GM23338 (cell line): ENCODE data around the gene SLC37A4. TPM values are rescaled to one million over a fixed set of nuclear protein-coding genes. Genes with fewer than 3 reads are reported as not detected.

Experiments used
- ATAC-seq: fragments of 200-7000 bp; cut with Tn5 transposase; 3 replicates; pipeline ENCODE4 v1.9.1; 2020
- DNase-seq: peaks from one replicate; pipeline ENCODE4 v3.0.0-alpha.2; 2015; ENCODE audit warnings: low spot score
- H2AFZ ChIP-seq: fragments of 200-600 bp; sonication (generic); 2 replicates; pipeline ENCODE4 v1.8.0; 2016; ENCODE audit warnings: antibody characterized with exemption, mild to moderate bottlenecking, moderate library complexity
- H3F3A ChIP-seq: fragments of 200-600 bp; sonication (generic); replicated peaks from 2 replicates; pipeline ENCODE4 v1.8.0; 2017; ENCODE audit warnings: antibody characterized with exemption, mixed run types, low read depth
- H3K27ac ChIP-seq: fragments of 200-600 bp; sonication (generic); 2 replicates; pipeline ENCODE4 v1.6.1; 2016; ENCODE audit warnings: low read depth
- H3K27me3 ChIP-seq: fragments of 200-600 bp; sonication (generic); 2 replicates; pipeline ENCODE4 v1.8.0; 2016; ENCODE audit warnings: mild to moderate bottlenecking, mixed run types, moderate library complexity; ENCODE audit not compliant: insufficient read depth
- H3K36me3 ChIP-seq: fragments of 200-600 bp; sonication (generic); 2 replicates; pipeline ENCODE4 v1.8.0; 2016; ENCODE audit warnings: mild to moderate bottlenecking; ENCODE audit not compliant: insufficient read depth
- H3K4me1 ChIP-seq: fragments of 200-600 bp; sonication (generic); 2 replicates; pipeline ENCODE4 v1.8.0; 2016; ENCODE audit warnings: mild to moderate bottlenecking, moderate library complexity; ENCODE audit not compliant: insufficient read depth
- H3K4me2 ChIP-seq: fragments of 200-600 bp; sonication (generic); 2 replicates; pipeline ENCODE4 v1.7.1; 2017; ENCODE audit warnings: mixed run types
- H3K4me3 ChIP-seq: fragments of 200-600 bp; sonication (generic); 2 replicates; pipeline ENCODE4 v1.6.1; 2016; ENCODE audit warnings: mixed run types
- H3K79me2 ChIP-seq: fragments of 200-600 bp; sonication (generic); replicated peaks from 2 replicates; pipeline ENCODE4 v1.8.0; 2017; ENCODE audit warnings: mild to moderate bottlenecking; ENCODE audit not compliant: insufficient read depth
- H3K9me2 ChIP-seq: fragments of 200-600 bp; sonication (generic); 2 replicates; pipeline ENCODE4 v1.8.0; 2017; ENCODE audit not compliant: insufficient read depth
- H4K20me1 ChIP-seq: fragments of 200-600 bp; sonication (generic); replicated peaks from 2 replicates; pipeline ENCODE4 v1.8.0; 2017; ENCODE audit warnings: mild to moderate bottlenecking; ENCODE audit not compliant: insufficient read depth
- H3K27ac Mint-ChIP-seq: 2 replicates; pipeline ENCODE4 v1.8.0; 2020; ENCODE audit warnings: inconsistent platforms, mild to moderate bottlenecking, moderate library complexity, mixed read lengths
- H3K27me3 Mint-ChIP-seq: 3 replicates; pipeline ENCODE4 v1.8.0; 2022; ENCODE audit warnings: low read depth, mild to moderate bottlenecking, moderate library complexity, mixed read lengths, inconsistent platforms; ENCODE audit not compliant: insufficient read depth, poor library complexity
- H3K36me3 Mint-ChIP-seq: 3 replicates; pipeline ENCODE4 v1.8.0; 2021; ENCODE audit warnings: low read depth, mild to moderate bottlenecking, inconsistent platforms, moderate library complexity, mixed read lengths
- H3K4me1 Mint-ChIP-seq: 3 replicates; pipeline ENCODE4 v1.8.0; 2020; ENCODE audit warnings: mild to moderate bottlenecking, inconsistent platforms, mixed read lengths
- H3K4me3 Mint-ChIP-seq: 3 replicates; pipeline ENCODE4 v1.8.0; 2021; ENCODE audit warnings: moderate library complexity, mild to moderate bottlenecking, inconsistent platforms, mixed read lengths
- H3K9me3 Mint-ChIP-seq: 3 replicates; pipeline ENCODE4 v1.8.0; 2020; ENCODE audit warnings: moderate library complexity, mild to moderate bottlenecking, inconsistent platforms, mixed read lengths
- CREB1 ChIP-seq: fragments of 250-450 bp; sonication (Bioruptor Pico); IDR thresholded peaks from 2 replicates; pipeline ENCODE4 v1.5.0; 2020; ENCODE audit warnings: low read depth, mild to moderate bottlenecking, moderate library complexity
- CTCF ChIP-seq, 2 experiments: fragments of 200-600 bp in 1 of 2; sonication (generic) in 1 of 2; conservative IDR thresholded peaks; 2 replicates each; pipeline versions ENCODE4 v1.5.1 to v1.6.1; 2016 to 2017; ENCODE audit warnings: antibody characterized with exemption in 2 of 2, low read depth in 2 of 2, mild to moderate bottlenecking in 2 of 2, moderate library complexity in 1 of 2
- ETS1 ChIP-seq: IDR thresholded peaks from 2 replicates; pipeline ENCODE4 v1.6.1; 2016; ENCODE audit warnings: antibody characterized with exemption
- EZH2phosphoT487 ChIP-seq: fragments of 200-600 bp; sonication (generic); IDR thresholded peaks from one replicate; pipeline ENCODE4 v1.8.1; 2018; ENCODE audit warnings: antibody characterized with exemption; ENCODE audit not compliant: unreplicated experiment
- NANOG ChIP-seq: IDR thresholded peaks from 2 replicates; pipeline ENCODE4 v1.6.1; 2016; ENCODE audit warnings: antibody characterized with exemption, borderline replicate concordance
- ZNF462 ChIP-seq: fragments of 250-450 bp; sonication (Bioruptor Pico); IDR thresholded peaks from 2 replicates; pipeline ENCODE4 v1.5.0; 2020; ENCODE audit warnings: mild to moderate bottlenecking, moderate library complexity
- polyA plus RNA-seq: library from polyadenylated mRNA; unstranded; fragments of >200 nt; fragmentation: Nextera tagmentation; extraction: Ambion mirVana; gene quantifications from 2 replicates; pipeline ENCODE4 v1.2.1, GENCODE V29; 2016
- total RNA-seq: library from RNA; depleted of rRNA; stranded (reverse); fragments of >200 nt; shearing (Covaris generic); gene quantifications from 2 replicates; pipeline ENCODE4 v1.2.3, GENCODE V29; 2014

SLC37A4 gene
- total and polyA plus RNA-seq, 2 experiments from 2014 or later: 23.4 to 56.4 TPM

- TF ChIP-seq CREB1 (CRISPR knock-in tag) (no peak), CTCF (conservative IDR thresholded peaks at IDR 0.05; ENCODE audit: low read depth in 2 of 2) (no peak)
Measured at GRCh38 chr11:119055901-119056300, 25.2 kb upstream of the SLC37A4 start (continued).

GRCh38 chr11:119054418-119054817 is 23.7 kb upstream of the SLC37A4 start:
- Histone ChIP-seq H3K9me2 (no peaks in the 10 kb centered on the region), H3K4me3 (no peak overlapping the region), H3K27me3 (no peaks in the 10 kb centered on the region), H3K36me3 (peaks cover 52% of the 10 kb centered on the region), H3K27ac (no peak overlapping the region), H3K4me1 (peaks cover 14% of the 10 kb centered on the region), H3F3A (peaks cover 16% of the 10 kb centered on the region), H2AFZ (no peak overlapping the region), H3K4me2 (no peak overlapping the region), H3K79me2 (peaks cover 43% of the 10 kb centered on the region), H4K20me1 (peaks cover 31% of the 10 kb centered on the region)
- H3K27ac Mint-ChIP-seq: no peak overlapping the region
- peaks cover 76% of the 10 kb centered on the region for H3K36me3 Mint-ChIP-seq
- H3K4me3 Mint-ChIP-seq: peak overlapping the region; percentile 50; the same call in 2 of the 3 replicates
- DNase-seq (no peak), ATAC-seq (no peak)
- no peak for TF ChIP-seq NANOG
- peaks cover 7% of the 10 kb centered on the region; the same call in 1 of the 3 replicates for H3K9me3 Mint-ChIP-seq
- H3K27me3 Mint-ChIP-seq: peaks cover 17% of the 10 kb centered on the region
- H3K4me1 Mint-ChIP-seq: peaks cover 14% of the 10 kb centered on the region

- H3K4me3 Mint-ChIP-seq: no peak overlapping the region; the same call in 2 of the 3 replicates
- H3K27ac Mint-ChIP-seq: no peak overlapping the region
- Histone ChIP-seq H3K36me3 (peaks cover 64% of the 10 kb centered on the region), H3K4me1 (peaks cover 8% of the 10 kb centered on the region), H4K20me1 (peaks cover 31% of the 10 kb centered on the region), H3K27me3 (no peaks in the 10 kb centered on the region), H2AFZ (no peak overlapping the region), H3K79me2 (peaks cover 37% of the 10 kb centered on the region), H3K27ac (no peak overlapping the region), H3F3A (peaks cover 7% of the 10 kb centered on the region; the same call in 1 of the 2 replicates), H3K9me2 (no peaks in the 10 kb centered on the region), H3K4me2 (no peak overlapping the region), H3K4me3 (no peak overlapping the region)
- DNase-seq (no peak), ATAC-seq (no peak)
- no peaks in the 10 kb centered on the region for H3K9me3 Mint-ChIP-seq
- H3K4me1 Mint-ChIP-seq: peaks cover 9% of the 10 kb centered on the region
- TF ChIP-seq NANOG (no peak), ZNF462 (no peak), EZH2phosphoT487 (no peak), CTCF (conservative IDR thresholded peaks at IDR 0.05; ENCODE audit: low read depth in 2 of 2) (no peak), ETS1 (no peak)
- peaks cover 18% of the 10 kb centered on the region for H3K27me3 Mint-ChIP-seq
- H3K36me3 Mint-ChIP-seq: peaks cover 89% of the 10 kb centered on the region
Measured at GRCh38 chr11:119052163-119052814, 21.6 kb upstream of the SLC37A4 start.
